ENCODE results near the gene FAAP24.

GRCh38 chr19:32930567-32930966 lies 41.5 kb upstream of the FAAP24 start:
- TF ChIP-seq CTCF (conservative IDR thresholded peaks at IDR 0.05) (no peak), ZFX (IDR thresholded peaks at IDR 0.05) (no peak)
